Liver (tissue), 9 donors: ENCODE measurements around the gene IQUB. TPM values are rescaled to one million over a fixed set of nuclear protein-coding genes. Genes with fewer than 3 reads are reported as not detected.

Experiments used
- DNase-seq: peaks from one replicate; pipeline ENCODE4 v3.0.0-alpha.2; 2017; ENCODE audit warnings: low spot score
- H3K27ac ChIP-seq, 2 donors: one replicate each; pipeline ENCODE4 v1.7.0; 2013; ENCODE audit warnings: inconsistent platforms in 2 of 2, low read length in 2 of 2, control low read depth in 1 of 2, low read depth in 1 of 2, mild to moderate bottlenecking in 1 of 2
- H3K27me3 ChIP-seq, 4 donors: one replicate each; pipeline versions ENCODE4 v1.6.1 to v1.7.0; 2013; ENCODE audit warnings: low read length in 3 of 4, inconsistent platforms in 1 of 4, mild to moderate bottlenecking in 1 of 4, moderate library complexity in 1 of 4; ENCODE audit not compliant: control insufficient read depth in 4 of 4, insufficient read depth in 4 of 4
- H3K36me3 ChIP-seq, 4 donors: one replicate each; pipeline versions ENCODE4 v1.6.1 to v1.7.0; 2013; ENCODE audit warnings: low read length in 3 of 4, mild to moderate bottlenecking in 3 of 4, low read depth in 1 of 4, moderate library complexity in 1 of 4; ENCODE audit not compliant: control insufficient read depth in 4 of 4, insufficient read depth in 3 of 4
- H3K4me1 ChIP-seq, 4 donors: one replicate each; pipeline versions ENCODE4 v1.6.1 to v1.7.0; 2013; ENCODE audit warnings: low read length in 3 of 4, mild to moderate bottlenecking in 3 of 4, moderate library complexity in 1 of 4; ENCODE audit not compliant: control insufficient read depth in 4 of 4, insufficient read depth in 4 of 4
- H3K4me3 ChIP-seq, 3 donors: one replicate each; pipeline versions ENCODE4 v1.6.1 to v1.7.0; 2013; ENCODE audit warnings: low read length in 3 of 3, control low read depth in 1 of 3, low read depth in 1 of 3, mild to moderate bottlenecking in 1 of 3
- H3K9ac ChIP-seq, 2 donors: one replicate each; pipeline ENCODE4 v1.7.0; 2013; ENCODE audit warnings: low read length in 2 of 2, mild to moderate bottlenecking in 2 of 2, moderate library complexity in 2 of 2, control low read depth in 1 of 2, low read depth in 1 of 2
- H3K9me3 ChIP-seq, 4 donors: one replicate each; pipeline versions ENCODE4 v1.6.1 to v1.7.0; 2013; ENCODE audit warnings: low read length in 3 of 4; ENCODE audit not compliant: control insufficient read depth in 4 of 4
- EGR1 ChIP-seq, 2 donors: IDR thresholded peaks; 2 replicates each; pipeline ENCODE4 v1.6.1; 2016 to 2018; ENCODE audit warnings: antibody characterized with exemption in 2 of 2, low read depth in 2 of 2
- FOXA1 ChIP-seq: IDR thresholded peaks from 2 replicates; pipeline ENCODE4 v1.6.1; 2016; ENCODE audit warnings: antibody characterized with exemption
- FOXA2 ChIP-seq: IDR thresholded peaks from 2 replicates; pipeline ENCODE4 v1.6.1; 2016; ENCODE audit warnings: antibody characterized with exemption
- GABPA ChIP-seq, 2 donors: IDR thresholded peaks in 1 of 2; conservative IDR thresholded peaks in 1 of 2; 2 replicates each; pipeline ENCODE4 v1.6.1; 2016; ENCODE audit warnings: antibody characterized with exemption in 2 of 2, mild to moderate bottlenecking in 1 of 2, moderate library complexity in 1 of 2
- HNF4A ChIP-seq, 2 donors: conservative IDR thresholded peaks; 2 replicates each; pipeline ENCODE4 v1.6.1; 2016; ENCODE audit warnings: antibody characterized with exemption in 2 of 2, mild to moderate bottlenecking in 2 of 2
- HNF4G ChIP-seq: IDR thresholded peaks from 2 replicates; pipeline ENCODE4 v1.6.1; 2016; ENCODE audit warnings: antibody characterized with exemption
- JUND ChIP-seq, 2 donors: IDR thresholded peaks; 2 replicates each; pipeline ENCODE4 v1.6.1; 2016; ENCODE audit warnings: antibody characterized with exemption in 2 of 2
- NR2F2 ChIP-seq: IDR thresholded peaks from 2 replicates; pipeline ENCODE4 v1.6.1; 2016; ENCODE audit warnings: antibody characterized with exemption
- RAD21 ChIP-seq, 2 donors: IDR thresholded peaks; 2 replicates each; pipeline ENCODE4 v1.6.1; 2016; ENCODE audit warnings: antibody characterized with exemption in 2 of 2, mild to moderate bottlenecking in 2 of 2
- RXRA ChIP-seq, 2 donors: IDR thresholded peaks; 2 replicates each; pipeline ENCODE4 v1.6.1; 2017 to 2018; ENCODE audit warnings: antibody characterized with exemption in 2 of 2, mild to moderate bottlenecking in 1 of 2
- SP1 ChIP-seq: IDR thresholded peaks from 2 replicates; pipeline ENCODE4 v1.6.1; 2018; ENCODE audit warnings: antibody characterized with exemption, mild to moderate bottlenecking
- TAF1 ChIP-seq: conservative IDR thresholded peaks from 2 replicates; pipeline ENCODE4 v1.6.1; 2016; ENCODE audit warnings: antibody characterized with exemption, mild to moderate bottlenecking
- YY1 ChIP-seq: IDR thresholded peaks from 2 replicates; pipeline ENCODE4 v1.6.1; 2016; ENCODE audit warnings: antibody characterized with exemption, mild to moderate bottlenecking
- WGBS: extraction: QIAGEN DNeasy Blood & Tissue Kit; methylation state at CpG from one replicate; pipeline ENCODE4 v1.1.7; 2013; 5-methylcytosine and 5-hydroxymethylcytosine counted together
- polyA plus RNA-seq, 2 donors: library from polyadenylated mRNA; stranded (reverse) in 1 of 2; unstranded in 1 of 2; fragments of 200-250 nt in 1 of 2; fragments of >200 nt in 1 of 2; fragmentation: Nextera tagmentation in 1 of 2; extraction: Ambion mirVana in 1 of 2; gene quantifications; one replicate each; pipeline versions ENCODE4 v1.2.1 to v1.2.3, GENCODE V29; 2013 to 2015
- total RNA-seq, 2 donors: library from RNA; depleted of rRNA; stranded (reverse); fragments of >200 nt; gene quantifications; one replicate each; pipeline ENCODE4 v1.2.3, GENCODE V29; 2014
- TF ChIP-seq, protein P1 (sequence below): IDR thresholded peaks from 2 replicates; pipeline ENCODE4 v1.6.1; 2016; ENCODE audit warnings: antibody characterized with exemption
- TF ChIP-seq, protein P2 (sequence below): fragments of 150-350 bp; IDR thresholded peaks from 2 replicates; pipeline ENCODE4 v1.5.1; 2017; ENCODE audit warnings: improper control_type of control experiment, low read depth, low read length; ENCODE audit not compliant: missing input control
- TF ChIP-seq, protein P3 (sequence below): IDR thresholded peaks from 2 replicates; pipeline ENCODE4 v1.6.1; 2016; ENCODE audit warnings: antibody characterized with exemption
- TF ChIP-seq, protein P4 (sequence below): IDR thresholded peaks from 2 replicates; pipeline ENCODE4 v1.6.1; 2016; ENCODE audit warnings: antibody characterized with exemption
- TF ChIP-seq, protein P5 (sequence below): IDR thresholded peaks from 2 replicates; pipeline ENCODE4 v1.6.1; 2016; ENCODE audit warnings: antibody characterized with exemption, mild to moderate bottlenecking
- donor health status: healthy.
- donor health status: healthy.
- donor health status: healthy.
- donor health status: healthy.
- donor health status: healthy.

The IQUB gene
- total and polyA plus RNA-seq, 4 donors = 0.03 to 0.25 (median 0.09) TPM

DNA sequence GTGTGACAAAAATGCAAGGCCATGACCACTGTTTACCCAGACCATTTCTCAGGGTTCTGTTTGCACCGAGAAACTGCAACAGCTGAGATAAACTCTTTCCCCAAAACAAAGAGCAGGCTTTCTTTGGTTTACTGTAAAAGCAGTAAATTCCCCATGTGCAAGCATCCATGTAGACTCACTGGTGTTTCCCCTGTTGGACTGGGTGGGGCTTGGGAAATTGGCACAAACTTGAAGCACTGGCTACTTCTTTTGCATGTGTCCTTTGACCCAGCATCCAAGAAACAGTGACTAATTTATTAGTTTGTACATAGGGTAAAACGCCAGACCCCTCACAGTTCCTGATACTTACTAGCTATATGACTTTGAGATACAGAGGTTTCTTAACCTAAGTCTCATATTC is 12.3 kb downstream of the IQUB start:
- H3K27me3 ChIP-seq = no peaks in the 10 kb centered on the region
- H3K4me1 ChIP-seq = no peaks in the 10 kb centered on the region
- no peaks in the 10 kb centered on the region for H3K36me3 ChIP-seq
- H3K4me3 ChIP-seq = no peak overlapping the region
- 59% methylated on average over 2 of the region's 2 CpGs for WGBS
- no peak overlapping the region for H3K27ac ChIP-seq
- no peaks in the 10 kb centered on the region for H3K9me3 ChIP-seq
- DNase-seq = no peak
- H3K9ac ChIP-seq = no peak overlapping the region
- no peak for TF ChIP-seq GABPA (IDR thresholded peaks at IDR 0.05 in 1 of 2, conservative IDR thresholded peaks at IDR 0.05 in 1 of 2)
- TF ChIP-seq, protein P1, sequence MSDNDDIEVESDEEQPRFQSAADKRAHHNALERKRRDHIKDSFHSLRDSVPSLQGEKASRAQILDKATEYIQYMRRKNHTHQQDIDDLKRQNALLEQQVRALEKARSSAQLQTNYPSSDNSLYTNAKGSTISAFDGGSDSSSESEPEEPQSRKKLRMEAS = no peak
- no peak for TF ChIP-seq JUND (IDR thresholded peaks at IDR 0.05)
- no peak for TF ChIP-seq NR2F2
- TF ChIP-seq, protein P2, sequence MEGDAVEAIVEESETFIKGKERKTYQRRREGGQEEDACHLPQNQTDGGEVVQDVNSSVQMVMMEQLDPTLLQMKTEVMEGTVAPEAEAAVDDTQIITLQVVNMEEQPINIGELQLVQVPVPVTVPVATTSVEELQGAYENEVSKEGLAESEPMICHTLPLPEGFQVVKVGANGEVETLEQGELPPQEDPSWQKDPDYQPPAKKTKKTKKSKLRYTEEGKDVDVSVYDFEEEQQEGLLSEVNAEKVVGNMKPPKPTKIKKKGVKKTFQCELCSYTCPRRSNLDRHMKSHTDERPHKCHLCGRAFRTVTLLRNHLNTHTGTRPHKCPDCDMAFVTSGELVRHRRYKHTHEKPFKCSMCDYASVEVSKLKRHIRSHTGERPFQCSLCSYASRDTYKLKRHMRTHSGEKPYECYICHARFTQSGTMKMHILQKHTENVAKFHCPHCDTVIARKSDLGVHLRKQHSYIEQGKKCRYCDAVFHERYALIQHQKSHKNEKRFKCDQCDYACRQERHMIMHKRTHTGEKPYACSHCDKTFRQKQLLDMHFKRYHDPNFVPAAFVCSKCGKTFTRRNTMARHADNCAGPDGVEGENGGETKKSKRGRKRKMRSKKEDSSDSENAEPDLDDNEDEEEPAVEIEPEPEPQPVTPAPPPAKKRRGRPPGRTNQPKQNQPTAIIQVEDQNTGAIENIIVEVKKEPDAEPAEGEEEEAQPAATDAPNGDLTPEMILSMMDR = no peak
- TF ChIP-seq RXRA (IDR thresholded peaks at IDR 0.05) = no peak
- TF ChIP-seq RAD21 (IDR thresholded peaks at IDR 0.05) = no peak
- TF ChIP-seq TAF1 = no peak
- TF ChIP-seq SP1 = no peak
- no peak for TF ChIP-seq EGR1 (IDR thresholded peaks at IDR 0.05; ENCODE audit: low read depth in 2 of 2)

DNA sequence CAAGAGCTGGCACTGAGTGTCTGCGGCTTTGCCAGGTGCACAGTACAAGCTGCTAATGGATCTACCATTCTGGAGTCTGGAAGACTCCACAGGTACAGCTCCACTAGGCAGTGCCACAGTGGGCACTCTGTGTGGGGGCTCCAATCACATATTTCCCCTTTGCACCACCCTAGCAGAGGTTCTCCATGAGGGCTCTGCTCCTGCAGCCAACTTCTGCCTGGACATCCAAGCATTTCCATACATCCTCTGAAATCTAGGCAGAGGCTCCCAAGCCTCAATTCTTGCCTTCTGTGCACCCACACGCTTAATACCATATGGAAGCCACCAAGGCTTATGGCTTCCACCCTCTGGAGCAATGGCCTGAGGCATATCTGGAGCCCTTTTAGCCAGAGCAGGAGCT is 29.2 kb downstream of the IQUB start:
- TF ChIP-seq SP1 = no peak
- TF ChIP-seq, protein P1 = no peak
- no peak for TF ChIP-seq GABPA (IDR thresholded peaks at IDR 0.05 in 1 of 2, conservative IDR thresholded peaks at IDR 0.05 in 1 of 2)
- TF ChIP-seq, protein P3, sequence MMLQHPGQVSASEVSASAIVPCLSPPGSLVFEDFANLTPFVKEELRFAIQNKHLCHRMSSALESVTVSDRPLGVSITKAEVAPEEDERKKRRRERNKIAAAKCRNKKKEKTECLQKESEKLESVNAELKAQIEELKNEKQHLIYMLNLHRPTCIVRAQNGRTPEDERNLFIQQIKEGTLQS = no peak
- TF ChIP-seq HNF4G = no peak
- TF ChIP-seq JUND (IDR thresholded peaks at IDR 0.05) = no peak
- no peak for TF ChIP-seq HNF4A (conservative IDR thresholded peaks at IDR 0.05)
- no peak for TF ChIP-seq RXRA (IDR thresholded peaks at IDR 0.05)
- no peak for TF ChIP-seq FOXA2
- TF ChIP-seq RAD21 (IDR thresholded peaks at IDR 0.05) = no peak
- TF ChIP-seq NR2F2 = no peak
- TF ChIP-seq, protein P4, sequence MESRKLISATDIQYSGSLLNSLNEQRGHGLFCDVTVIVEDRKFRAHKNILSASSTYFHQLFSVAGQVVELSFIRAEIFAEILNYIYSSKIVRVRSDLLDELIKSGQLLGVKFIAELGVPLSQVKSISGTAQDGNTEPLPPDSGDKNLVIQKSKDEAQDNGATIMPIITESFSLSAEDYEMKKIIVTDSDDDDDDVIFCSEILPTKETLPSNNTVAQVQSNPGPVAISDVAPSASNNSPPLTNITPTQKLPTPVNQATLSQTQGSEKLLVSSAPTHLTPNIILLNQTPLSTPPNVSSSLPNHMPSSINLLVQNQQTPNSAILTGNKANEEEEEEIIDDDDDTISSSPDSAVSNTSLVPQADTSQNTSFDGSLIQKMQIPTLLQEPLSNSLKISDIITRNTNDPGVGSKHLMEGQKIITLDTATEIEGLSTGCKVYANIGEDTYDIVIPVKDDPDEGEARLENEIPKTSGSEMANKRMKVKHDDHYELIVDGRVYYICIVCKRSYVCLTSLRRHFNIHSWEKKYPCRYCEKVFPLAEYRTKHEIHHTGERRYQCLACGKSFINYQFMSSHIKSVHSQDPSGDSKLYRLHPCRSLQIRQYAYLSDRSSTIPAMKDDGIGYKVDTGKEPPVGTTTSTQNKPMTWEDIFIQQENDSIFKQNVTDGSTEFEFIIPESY = no peak
- no peak for TF ChIP-seq FOXA1
- TF ChIP-seq, protein P5, sequence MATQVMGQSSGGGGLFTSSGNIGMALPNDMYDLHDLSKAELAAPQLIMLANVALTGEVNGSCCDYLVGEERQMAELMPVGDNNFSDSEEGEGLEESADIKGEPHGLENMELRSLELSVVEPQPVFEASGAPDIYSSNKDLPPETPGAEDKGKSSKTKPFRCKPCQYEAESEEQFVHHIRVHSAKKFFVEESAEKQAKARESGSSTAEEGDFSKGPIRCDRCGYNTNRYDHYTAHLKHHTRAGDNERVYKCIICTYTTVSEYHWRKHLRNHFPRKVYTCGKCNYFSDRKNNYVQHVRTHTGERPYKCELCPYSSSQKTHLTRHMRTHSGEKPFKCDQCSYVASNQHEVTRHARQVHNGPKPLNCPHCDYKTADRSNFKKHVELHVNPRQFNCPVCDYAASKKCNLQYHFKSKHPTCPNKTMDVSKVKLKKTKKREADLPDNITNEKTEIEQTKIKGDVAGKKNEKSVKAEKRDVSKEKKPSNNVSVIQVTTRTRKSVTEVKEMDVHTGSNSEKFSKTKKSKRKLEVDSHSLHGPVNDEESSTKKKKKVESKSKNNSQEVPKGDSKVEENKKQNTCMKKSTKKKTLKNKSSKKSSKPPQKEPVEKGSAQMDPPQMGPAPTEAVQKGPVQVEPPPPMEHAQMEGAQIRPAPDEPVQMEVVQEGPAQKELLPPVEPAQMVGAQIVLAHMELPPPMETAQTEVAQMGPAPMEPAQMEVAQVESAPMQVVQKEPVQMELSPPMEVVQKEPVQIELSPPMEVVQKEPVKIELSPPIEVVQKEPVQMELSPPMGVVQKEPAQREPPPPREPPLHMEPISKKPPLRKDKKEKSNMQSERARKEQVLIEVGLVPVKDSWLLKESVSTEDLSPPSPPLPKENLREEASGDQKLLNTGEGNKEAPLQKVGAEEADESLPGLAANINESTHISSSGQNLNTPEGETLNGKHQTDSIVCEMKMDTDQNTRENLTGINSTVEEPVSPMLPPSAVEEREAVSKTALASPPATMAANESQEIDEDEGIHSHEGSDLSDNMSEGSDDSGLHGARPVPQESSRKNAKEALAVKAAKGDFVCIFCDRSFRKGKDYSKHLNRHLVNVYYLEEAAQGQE = no peak
- no peak for TF ChIP-seq YY1
- no peak for TF ChIP-seq TAF1
- TF ChIP-seq, protein P2 = no peak
- TF ChIP-seq EGR1 (IDR thresholded peaks at IDR 0.05; ENCODE audit: low read depth in 2 of 2) = no peak
- no peaks in the 10 kb centered on the region for H3K36me3 ChIP-seq
- no peak overlapping the region for H3K9ac ChIP-seq

More for the DNA sequence above, 29.2 kb downstream of the IQUB start:
- H3K27me3 ChIP-seq = no peaks in the 10 kb centered on the region
- H3K9me3 ChIP-seq = peaks cover 0 to 3% (median 0%) of the 10 kb centered on the region in 4 donors
- DNase-seq = no peak
- no peak overlapping the region for H3K4me3 ChIP-seq
- H3K27ac ChIP-seq = no peak overlapping the region
- no peaks in the 10 kb centered on the region for H3K4me1 ChIP-seq
- WGBS = 64% methylated on average over 2 of the region's 2 CpGs
